HepG2 (cell line): ENCODE measurements around the gene SFTA2. TPM values are rescaled to one million over a fixed set of nuclear protein-coding genes. Genes with fewer than 3 reads are reported as not detected.

Experiments
- ARID4A ChIP-seq: sonication (generic); formaldehyde crosslinking; IDR thresholded peaks from 2 replicates; pipeline ENCODE4 v1.5.0; 2020; ENCODE audit warnings: mild to moderate bottlenecking, missing genetic modification reagents, borderline replicate concordance
- ESRRA ChIP-seq: sonication (generic); formaldehyde crosslinking; IDR thresholded peaks from 2 replicates; pipeline ENCODE4 v1.5.1; 2020; ENCODE audit warnings: mild to moderate bottlenecking, low read depth, missing genetic modification reagents
- REPIN1 ChIP-seq: sonication (generic); formaldehyde crosslinking; IDR thresholded peaks from 2 replicates; pipeline ENCODE4 v1.8.0; 2022; ENCODE audit warnings: missing genetic modification reagents, low read depth, mild to moderate bottlenecking, borderline replicate concordance
- RERE ChIP-seq: IDR thresholded peaks from 2 replicates; pipeline ENCODE4 v1.6.1; 2016; ENCODE audit warnings: low read depth, missing genetic modification reagents, missing compliant biosample characterization
- STAG1 ChIP-seq: sonication (generic); formaldehyde crosslinking; IDR thresholded peaks from 2 replicates; pipeline ENCODE4 v1.4.0; 2020; ENCODE audit warnings: missing genetic modification reagents
- STAT6 ChIP-seq: sonication (generic); formaldehyde crosslinking; IDR thresholded peaks from 2 replicates; pipeline ENCODE4 v1.4.0; 2020; ENCODE audit warnings: missing genetic modification reagents, mild to moderate bottlenecking, borderline replicate concordance
- THAP11 ChIP-seq: IDR thresholded peaks from 2 replicates; pipeline ENCODE4 v1.6.1; 2016; ENCODE audit warnings: missing biosample characterization, missing genetic modification reagents
- ZNF224 ChIP-seq: sonication (generic); formaldehyde crosslinking; IDR thresholded peaks from 2 replicates; pipeline ENCODE4 v1.5.0; 2020; ENCODE audit warnings: mild to moderate bottlenecking, missing genetic modification reagents
- polyA plus RNA-seq, 8 experiments: library from polyadenylated mRNA; depleted of rRNA in 3 of 8; stranded (reverse) in 7 of 8; unstranded in 1 of 8; fragments of >200 nt; fragmentation: Illumina TruSeq in 4 of 8; extraction: Trizol in 4 of 8; gene quantifications; 2 replicates each; pipeline versions ENCODE4 v1.2.1 to v1.2.3, GENCODE V29; 2011 to 2016; ENCODE audit warnings: low read depth in 4 of 8, missing spikeins in 1 of 8, mixed read lengths in 1 of 8; ENCODE audit not compliant: insufficient read depth in 1 of 8
- total RNA-seq, 5 experiments: library from RNA; depleted of rRNA; stranded (reverse); fragments of >200 nt; fragmentation: Illumina TruSeq; extraction: Trizol; gene quantifications; 2 replicates each; pipeline ENCODE4 v1.2.3, GENCODE V29; 2016; ENCODE audit warnings: low read depth in 1 of 5
- TF ChIP-seq, protein P1 (sequence below): sonication (generic); IDR thresholded peaks from 2 replicates; pipeline ENCODE4 v1.6.1; 2016; ENCODE audit warnings: low read depth, borderline replicate concordance
- TF ChIP-seq, protein P2 (sequence below): sonication (generic); formaldehyde crosslinking; conservative IDR thresholded peaks from 2 replicates; pipeline ENCODE4 v1.4.0; 2020; ENCODE audit warnings: missing genetic modification reagents
- TF ChIP-seq, protein P3 (sequence below): sonication (generic); formaldehyde crosslinking; IDR thresholded peaks from 2 replicates; pipeline ENCODE4 v1.5.0; 2020; ENCODE audit warnings: mild to moderate bottlenecking, missing genetic modification reagents, borderline replicate concordance

SFTA2 gene
- total and polyA plus RNA-seq, 2 of the 13 experiments (the other 11 are each of a cell fraction or from before 2014, with no cell fraction given) = not detected

- TF ChIP-seq STAT6 (no peak), RERE (no peak), REPIN1 (CRISPR knock-in tag) (no peak), STAG1 (CRISPR knock-in tag) (peak; percentile 81), ZNF224 (CRISPR knock-in tag) (no peak), ARID4A (0 out of 2 replicates have a peak, but pooled peaks have one; percentile 21), ESRRA (CRISPR knock-in tag) (no peak), THAP11 (CRISPR knock-in tag) (no peak)
- TF ChIP-seq, protein P1, sequence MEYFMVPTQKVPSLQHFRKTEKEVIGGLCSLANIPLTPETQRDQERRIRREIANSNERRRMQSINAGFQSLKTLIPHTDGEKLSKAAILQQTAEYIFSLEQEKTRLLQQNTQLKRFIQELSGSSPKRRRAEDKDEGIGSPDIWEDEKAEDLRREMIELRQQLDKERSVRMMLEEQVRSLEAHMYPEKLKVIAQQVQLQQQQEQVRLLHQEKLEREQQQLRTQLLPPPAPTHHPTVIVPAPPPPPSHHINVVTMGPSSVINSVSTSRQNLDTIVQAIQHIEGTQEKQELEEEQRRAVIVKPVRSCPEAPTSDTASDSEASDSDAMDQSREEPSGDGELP = no peak
- TF ChIP-seq, protein P2, sequence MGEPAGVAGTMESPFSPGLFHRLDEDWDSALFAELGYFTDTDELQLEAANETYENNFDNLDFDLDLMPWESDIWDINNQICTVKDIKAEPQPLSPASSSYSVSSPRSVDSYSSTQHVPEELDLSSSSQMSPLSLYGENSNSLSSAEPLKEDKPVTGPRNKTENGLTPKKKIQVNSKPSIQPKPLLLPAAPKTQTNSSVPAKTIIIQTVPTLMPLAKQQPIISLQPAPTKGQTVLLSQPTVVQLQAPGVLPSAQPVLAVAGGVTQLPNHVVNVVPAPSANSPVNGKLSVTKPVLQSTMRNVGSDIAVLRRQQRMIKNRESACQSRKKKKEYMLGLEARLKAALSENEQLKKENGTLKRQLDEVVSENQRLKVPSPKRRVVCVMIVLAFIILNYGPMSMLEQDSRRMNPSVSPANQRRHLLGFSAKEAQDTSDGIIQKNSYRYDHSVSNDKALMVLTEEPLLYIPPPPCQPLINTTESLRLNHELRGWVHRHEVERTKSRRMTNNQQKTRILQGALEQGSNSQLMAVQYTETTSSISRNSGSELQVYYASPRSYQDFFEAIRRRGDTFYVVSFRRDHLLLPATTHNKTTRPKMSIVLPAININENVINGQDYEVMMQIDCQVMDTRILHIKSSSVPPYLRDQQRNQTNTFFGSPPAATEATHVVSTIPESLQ (CRISPR knock-in tag) = no peak
- TF ChIP-seq, protein P3, sequence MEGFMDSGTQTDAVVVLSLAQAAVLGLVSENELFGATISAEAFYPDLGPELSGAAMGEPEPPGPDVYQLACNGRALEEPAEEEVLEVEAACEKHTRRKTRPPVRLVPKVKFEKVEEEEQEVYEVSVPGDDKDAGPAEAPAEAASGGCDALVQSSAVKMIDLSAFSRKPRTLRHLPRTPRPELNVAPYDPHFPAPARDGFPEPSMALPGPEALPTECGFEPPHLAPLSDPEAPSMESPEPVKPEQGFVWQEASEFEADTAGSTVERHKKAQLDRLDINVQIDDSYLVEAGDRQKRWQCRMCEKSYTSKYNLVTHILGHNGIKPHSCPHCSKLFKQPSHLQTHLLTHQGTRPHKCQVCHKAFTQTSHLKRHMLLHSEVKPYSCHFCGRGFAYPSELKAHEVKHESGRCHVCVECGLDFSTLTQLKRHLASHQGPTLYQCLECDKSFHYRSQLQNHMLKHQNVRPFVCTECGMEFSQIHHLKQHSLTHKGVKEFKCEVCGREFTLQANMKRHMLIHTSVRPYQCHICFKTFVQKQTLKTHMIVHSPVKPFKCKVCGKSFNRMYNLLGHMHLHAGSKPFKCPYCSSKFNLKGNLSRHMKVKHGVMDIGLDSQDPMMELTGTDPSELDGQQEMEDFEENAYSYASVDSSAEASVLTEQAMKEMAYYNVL (CRISPR knock-in tag) = no peak
Observed at GRCh38 chr6:30915591-30915946, 16.4 kb downstream of the SFTA2 start (continued).
